Measurements from ENCODE around the gene IDI1.

IDI1 gene

GRCh38 chr10:1048732-1049424, at the start of gene IDI1:
Gene IDI1 (minus strand): TSS chr10:1049119. CDS start chr10:1049003, 116 bp downstream.
- FAIRE-seq (peak; percentile 95), DNase-seq (ENCODE audit: extremely low spot score, insufficient read length, low read depth) (peak; percentile 89)

- no peak for DNase-seq (ENCODE audit: extremely low spot score, insufficient read length, low read depth)
- FAIRE-seq = no peak
Measured at GRCh38 chr10:1097436-1097835, 48.5 kb upstream of the IDI1 start.

GRCh38 chr10:1096287-1096889, 47.5 kb upstream of the IDI1 start:
- no peak for DNase-seq (ENCODE audit: extremely low spot score, insufficient read length, low read depth)
- FAIRE-seq = no peak

- DNase-seq (ENCODE audit: extremely low spot score, insufficient read length, low read depth) = no peak
- FAIRE-seq = no peak
Measured at GRCh38 chr10:1095498-1095897, 46.6 kb upstream of the IDI1 start.

- FAIRE-seq (no peak), DNase-seq (ENCODE audit: extremely low spot score, insufficient read length, low read depth) (no peak)
Measured at GRCh38 chr10:1094112-1095057, 45.5 kb upstream of the IDI1 start.

- FAIRE-seq = no peak
- no peak for DNase-seq (ENCODE audit: extremely low spot score, insufficient read length, low read depth)
Measured at GRCh38 chr10:1093696-1094095, 44.8 kb upstream of the IDI1 start.

- DNase-seq (ENCODE audit: extremely low spot score, insufficient read length, low read depth) (no peak), FAIRE-seq (no peak)
Measured at GRCh38 chr10:1090696-1091095, 41.8 kb upstream of the IDI1 start.

- FAIRE-seq (no peak), DNase-seq (ENCODE audit: extremely low spot score, insufficient read length, low read depth) (no peak)
Measured at GRCh38 chr10:1089017-1089689, 40.2 kb upstream of the IDI1 start.

GRCh38 chr10:1086787-1087186, 37.9 kb upstream of the IDI1 start:
- DNase-seq (ENCODE audit: extremely low spot score, insufficient read length, low read depth) = no peak
- no peak for FAIRE-seq

- DNase-seq (ENCODE audit: extremely low spot score, insufficient read length, low read depth) = no peak
- no peak for FAIRE-seq
Measured at GRCh38 chr10:1085258-1085657, 36.3 kb upstream of the IDI1 start.

GRCh38 chr10:1084011-1084950, 35.4 kb upstream of the IDI1 start:
- DNase-seq (ENCODE audit: extremely low spot score, insufficient read length, low read depth) (no peak), FAIRE-seq (no peak)

- DNase-seq (ENCODE audit: extremely low spot score, insufficient read length, low read depth) = no peak
- FAIRE-seq = no peak
Measured at GRCh38 chr10:1083581-1083980, 34.7 kb upstream of the IDI1 start.

- DNase-seq (ENCODE audit: extremely low spot score, insufficient read length, low read depth) (no peak), FAIRE-seq (no peak)
Measured at GRCh38 chr10:1078668-1079067, 29.7 kb upstream of the IDI1 start.

- DNase-seq (ENCODE audit: extremely low spot score, insufficient read length, low read depth) (no peak), FAIRE-seq (no peak)
Measured at GRCh38 chr10:1074748-1075308, 25.9 kb upstream of the IDI1 start.

- no peak for DNase-seq (ENCODE audit: extremely low spot score, insufficient read length, low read depth)
- FAIRE-seq = no peak
Measured at GRCh38 chr10:1074052-1074747, 25.3 kb upstream of the IDI1 start.

- FAIRE-seq = no peak
- DNase-seq (ENCODE audit: extremely low spot score, insufficient read length, low read depth) = no peak
Measured at GRCh38 chr10:1070919-1071318, 22.0 kb upstream of the IDI1 start.

- DNase-seq (ENCODE audit: extremely low spot score, insufficient read length, low read depth) (no peak), FAIRE-seq (no peak)
Measured at GRCh38 chr10:1068380-1069361, 19.8 kb upstream of the IDI1 start.
